ENCODE measurements around the gene RNF213. TPM values are rescaled to one million over a fixed set of nuclear protein-coding genes. Genes with fewer than 3 reads are reported as not detected.

Gene RNF213
- total and polyA plus RNA-seq, 4 donors: 18.2 to 104 (median 33.5) TPM

GRCh38 chr17:80219013-80219762 is 41.5 kb upstream of the RNF213 start:
- peak overlapping the region; percentile 71 to 93 (median 80) for H3K4me3 ChIP-seq (ENCODE audit: low read depth in 1 of 3, low read length in 3 of 3)
- peak; percentile 50 for DNase-seq (ENCODE audit: low spot score)
- peaks cover 0 to 21% (median 9%) of the 10 kb centered on the region in 4 donors for H3K4me1 ChIP-seq (ENCODE audit: control insufficient read depth in 4 of 4, insufficient read depth in 4 of 4, low read length in 3 of 4)
- TF ChIP-seq EGR1 (IDR thresholded peaks at IDR 0.05; ENCODE audit: low read depth in 2 of 2): no peak
- no peak for TF ChIP-seq FOXA2 (IDR thresholded peaks at IDR 0.05)
- TF ChIP-seq GABPA (IDR thresholded peaks at IDR 0.05 in 1 of 2, conservative IDR thresholded peaks at IDR 0.05 in 1 of 2): no peak
- no peak for TF ChIP-seq ATF3 (IDR thresholded peaks at IDR 0.05)
- TF ChIP-seq FOXA1 (IDR thresholded peaks at IDR 0.05): no peak
- TF ChIP-seq REST (IDR thresholded peaks at IDR 0.05): no peak
- TF ChIP-seq CTCF (IDR thresholded peaks at IDR 0.05; ENCODE audit: low read depth, low read length, missing input control): no peak
- no peak for TF ChIP-seq JUND (IDR thresholded peaks at IDR 0.05)
- TF ChIP-seq TAF1 (conservative IDR thresholded peaks at IDR 0.05): no peak
- H3K27me3 ChIP-seq (ENCODE audit: control insufficient read depth in 4 of 4, insufficient read depth in 4 of 4, low read length in 3 of 4): no peaks in the 10 kb centered on the region
- peak overlapping the region; percentile 75 to 96 for H3K9ac ChIP-seq (ENCODE audit: low read depth in 1 of 2, low read length in 2 of 2)
- 42% methylated on average over 15 of the region's 15 CpGs for WGBS
- peaks cover 0 to 12% (median 2%) of the 10 kb centered on the region in 4 donors for H3K36me3 ChIP-seq (ENCODE audit: control insufficient read depth in 4 of 4, insufficient read depth in 3 of 4, low read depth in 1 of 4, low read length in 3 of 4)
- no peaks in the 10 kb centered on the region for H3K9me3 ChIP-seq (ENCODE audit: control insufficient read depth in 4 of 4, low read length in 3 of 4)
- peak overlapping the region; percentile 59 to 80 for H3K27ac ChIP-seq (ENCODE audit: low read depth in 1 of 2, low read length in 2 of 2)

GRCh38 chr17:80219763-80220053 is 40.9 kb upstream of the RNF213 start:
- Histone ChIP-seq H3K9ac (ENCODE audit: low read depth in 1 of 2, low read length in 2 of 2) (peak overlapping the region; percentile 75 to 96), H3K4me1 (ENCODE audit: control insufficient read depth in 4 of 4, insufficient read depth in 4 of 4, low read length in 3 of 4) (peaks cover 0 to 21% (median 9%) of the 10 kb centered on the region in 4 donors), H3K36me3 (ENCODE audit: control insufficient read depth in 4 of 4, insufficient read depth in 3 of 4, low read depth in 1 of 4, low read length in 3 of 4) (peaks cover 0 to 8% (median 2%) of the 10 kb centered on the region in 4 donors), H3K27ac (ENCODE audit: low read depth in 1 of 2, low read length in 2 of 2) (peak overlapping the region; percentile 59 to 80), H3K4me3 (ENCODE audit: low read depth in 1 of 3, low read length in 3 of 3) (peak overlapping the region; percentile 71 to 93 (median 80)), H3K9me3 (ENCODE audit: control insufficient read depth in 4 of 4, low read length in 3 of 4) (no peaks in the 10 kb centered on the region), H3K27me3 (ENCODE audit: control insufficient read depth in 4 of 4, insufficient read depth in 4 of 4, low read length in 3 of 4) (no peaks in the 10 kb centered on the region)
- no peak for DNase-seq (ENCODE audit: low spot score)
- 3% methylated on average over 5 of the region's 5 CpGs for WGBS
- TF ChIP-seq SP1 (IDR thresholded peaks at IDR 0.05) (no peak), FOXA2 (IDR thresholded peaks at IDR 0.05) (no peak), NR2F2 (IDR thresholded peaks at IDR 0.05) (no peak), HNF4A (conservative IDR thresholded peaks at IDR 0.05) (no peak), ZBTB33 (IDR thresholded peaks at IDR 0.05) (no peak), CTCF (IDR thresholded peaks at IDR 0.05; ENCODE audit: low read depth, low read length, missing input control) (no peak), ATF3 (IDR thresholded peaks at IDR 0.05) (no peak), EGR1 (IDR thresholded peaks at IDR 0.05; ENCODE audit: low read depth in 2 of 2) (no peak), JUND (IDR thresholded peaks at IDR 0.05) (no peak), MAX (IDR thresholded peaks at IDR 0.05) (no peak), GABPA (IDR thresholded peaks at IDR 0.05 in 1 of 2, conservative IDR thresholded peaks at IDR 0.05 in 1 of 2) (no peak), HNF4G (IDR thresholded peaks at IDR 0.05) (no peak), YY1 (IDR thresholded peaks at IDR 0.05) (no peak), RAD21 (IDR thresholded peaks at IDR 0.05) (no peak)

Data from liver (tissue), 9 donors.